H1 (cell line): ENCODE data around the gene MED10. TPM values are rescaled to one million over a fixed set of nuclear protein-coding genes. Genes with fewer than 3 reads are reported as not detected.

ENCODE experiments used
- CTCF ChIA-PET: fragments of 300-600 bp; sonication (Branson Sonifier 250); formaldehyde crosslinking; loops from one replicate; lab custom pipeline; 2021; ENCODE audit not compliant: partially characterized antibody; lab: Charles Lee
- POLR2A ChIA-PET: fragments of 300-600 bp; sonication (Branson Sonifier 250); formaldehyde crosslinking; loops from one replicate; lab custom pipeline; 2021; ENCODE audit warnings: inconsistent platforms; ENCODE audit not compliant: partially characterized antibody; lab: Charles Lee
- DNase-seq, 2 experiments: peaks; one replicate each; pipeline versions ENCODE4 v3.0.0 to v3.0.0-alpha.2; 2010 to 2022; ENCODE audit warnings: low spot score in 2 of 2, low read depth in 1 of 2, mixed read lengths in 1 of 2
- FAIRE-seq: peaks from 2 replicates; lab custom pipeline; 2011; peaks lifted over from hg19 to GRCh38; lab: Jason Lieb, UNC
- H2AFZ ChIP-seq: 2 replicates; pipeline ENCODE4 v1.8.1; 2012; ENCODE audit warnings: low read length, inconsistent platforms
- H2AK5ac ChIP-seq: 2 replicates; pipeline ENCODE4 v1.6.1; 2013; ENCODE audit warnings: low read depth, low read length
- H2BK120ac ChIP-seq: replicated peaks from 2 replicates; pipeline ENCODE3; 2013; ENCODE audit warnings: low read depth, low read length, inconsistent platforms
- H2BK12ac ChIP-seq: 2 replicates; pipeline ENCODE4 v1.6.1; 2013; ENCODE audit warnings: low read depth, low read length
- H2BK15ac ChIP-seq: 2 replicates; pipeline ENCODE4 v1.6.1; 2013; ENCODE audit warnings: low read length
- H2BK20ac ChIP-seq: 2 replicates; pipeline ENCODE4 v1.6.1; 2013; ENCODE audit warnings: low read length
- H2BK5ac ChIP-seq: 2 replicates; pipeline ENCODE4 v1.6.1; 2013; ENCODE audit warnings: low read depth, low read length
- H3K14ac ChIP-seq: 2 replicates; pipeline ENCODE4 v1.6.1; 2013; ENCODE audit warnings: inconsistent platforms; ENCODE audit not compliant: insufficient read length
- H3K18ac ChIP-seq: 2 replicates; pipeline ENCODE4 v1.6.1; 2013; ENCODE audit warnings: low read length; ENCODE audit errors: extremely low read depth
- H3K23ac ChIP-seq: 2 replicates; pipeline ENCODE4 v1.6.1; 2013; ENCODE audit warnings: inconsistent platforms; ENCODE audit not compliant: insufficient read length
- H3K23me2 ChIP-seq: 2 replicates; pipeline ENCODE4 v1.6.1; 2013; ENCODE audit warnings: low read depth, low read length
- H3K27ac ChIP-seq: 2 replicates; pipeline ENCODE4 v1.6.1; 2011; ENCODE audit warnings: low read depth, low read length, inconsistent platforms
- H3K27me3 ChIP-seq, 4 experiments: replicated peaks in 1 of 4; 1 replicate in 1 of 4; 2 replicates in 3 of 4; pipeline versions ENCODE4 v1.6.1 to v1.8.1; 2011 to 2013; ENCODE audit warnings: low read length in 3 of 4, mild to moderate bottlenecking in 3 of 4, inconsistent platforms in 2 of 4, mixed read lengths in 2 of 4, moderate library complexity in 1 of 4; ENCODE audit not compliant: control insufficient read depth in 3 of 4, insufficient read depth in 3 of 4; ENCODE audit errors: extremely low read depth in 1 of 4
- H3K36me3 ChIP-seq, 4 experiments: 2 replicates each; pipeline versions ENCODE4 v1.6.1 to v1.8.1; 2011 to 2013; ENCODE audit warnings: mild to moderate bottlenecking in 4 of 4, low read length in 3 of 4, moderate library complexity in 2 of 4, control low read depth in 1 of 4, inconsistent platforms in 1 of 4; ENCODE audit not compliant: insufficient read depth in 4 of 4, control insufficient read depth in 2 of 4
- H3K4ac ChIP-seq: replicated peaks from 2 replicates; pipeline ENCODE3; 2013; ENCODE audit warnings: low read length, low read depth, mixed read lengths, inconsistent platforms; ENCODE audit not compliant: insufficient read length
- H3K4me1 ChIP-seq, 4 experiments: replicated peaks in 1 of 4; 1 replicate in 1 of 4; 2 replicates in 3 of 4; pipeline versions ENCODE4 v1.6.1 to v1.8.1; 2011 to 2013; ENCODE audit warnings: low read length in 3 of 4, inconsistent platforms in 2 of 4, mixed read lengths in 1 of 4; ENCODE audit not compliant: insufficient read depth in 4 of 4, control insufficient read depth in 3 of 4
- H3K4me2 ChIP-seq, 2 experiments: 2 replicates each; pipeline versions ENCODE4 v1.6.1 to v1.8.1; 2011 to 2013; ENCODE audit warnings: low read depth in 2 of 2, low read length in 2 of 2, control low read depth in 1 of 2, inconsistent platforms in 1 of 2, mild to moderate bottlenecking in 1 of 2; ENCODE audit not compliant: insufficient read depth in 1 of 2
- H3K4me3 ChIP-seq, 4 experiments: fragments of 200-600, 300-600 bp in 1 of 4; sonication (generic), shearing (Covaris generic), sonication (Bioruptor Twin) in 1 of 4; 2 replicates each; pipeline versions ENCODE4 v1.5.1 to v1.8.1; 2011 to 2016; ENCODE audit warnings: low read length in 4 of 4, low read depth in 3 of 4, control low read depth in 2 of 4, inconsistent platforms in 2 of 4, mild to moderate bottlenecking in 2 of 4, mixed read lengths in 1 of 4, moderate library complexity in 1 of 4; ENCODE audit not compliant: insufficient read depth in 2 of 4; ENCODE audit errors: extremely low read depth in 1 of 4
- H3K56ac ChIP-seq: replicated peaks from 2 replicates; pipeline ENCODE3; 2013; ENCODE audit warnings: low read depth, mild to moderate bottlenecking, mixed read lengths, low read length, inconsistent platforms; ENCODE audit not compliant: insufficient read length
- H3K79me1 ChIP-seq: 2 replicates; pipeline ENCODE4 v1.6.1; 2013; ENCODE audit warnings: low read depth, low read length, control low read depth
- H3K79me2 ChIP-seq, 2 experiments: 2 replicates each; pipeline versions ENCODE4 v1.6.1 to v1.8.1; 2012 to 2013; ENCODE audit warnings: low read length in 2 of 2, mild to moderate bottlenecking in 2 of 2, inconsistent platforms in 1 of 2; ENCODE audit not compliant: insufficient read depth in 2 of 2, control insufficient read depth in 1 of 2
- H3K9ac ChIP-seq, 4 experiments: replicated peaks in 1 of 4; 1 replicate in 1 of 4; 2 replicates in 3 of 4; pipeline versions ENCODE4 v1.6.1 to v1.8.1; 2011 to 2013; ENCODE audit warnings: low read depth in 3 of 4, low read length in 3 of 4, control low read depth in 2 of 4, mild to moderate bottlenecking in 2 of 4, moderate library complexity in 2 of 4, inconsistent platforms in 1 of 4; ENCODE audit errors: extremely low read depth in 1 of 4
- H3K9me3 ChIP-seq, 2 experiments: 2 replicates each; pipeline versions ENCODE4 v1.6.1 to v1.8.1; 2012 to 2013; ENCODE audit warnings: mild to moderate bottlenecking in 2 of 2, moderate library complexity in 2 of 2, control low read depth in 1 of 2, inconsistent platforms in 1 of 2, low read depth in 1 of 2, low read length in 1 of 2, mixed read lengths in 1 of 2; ENCODE audit not compliant: insufficient read depth in 2 of 2
- H4K20me1 ChIP-seq, 2 experiments: replicated peaks in 1 of 2; 2 replicates each; pipeline versions ENCODE3 to v1.8.1; 2011 to 2013; ENCODE audit warnings: inconsistent platforms in 2 of 2, low read length in 2 of 2, mild to moderate bottlenecking in 1 of 2; ENCODE audit not compliant: insufficient read depth in 2 of 2, control insufficient read depth in 1 of 2
- H4K5ac ChIP-seq: 2 replicates; pipeline ENCODE4 v1.6.1; 2013; ENCODE audit warnings: low read length, low read depth, mixed read lengths, inconsistent platforms; ENCODE audit not compliant: insufficient read length
- H4K8ac ChIP-seq: 2 replicates; pipeline ENCODE4 v1.8.0; 2013; ENCODE audit warnings: mild to moderate bottlenecking, moderate library complexity, low read length, inconsistent platforms; ENCODE audit not compliant: insufficient read depth; ENCODE audit errors: extremely low read depth
- H4K91ac ChIP-seq: replicated peaks from 2 replicates; pipeline ENCODE3; 2013; ENCODE audit warnings: low read length, mixed read lengths, inconsistent platforms; ENCODE audit not compliant: insufficient read length
- BCL11A ChIP-seq, 2 experiments: IDR thresholded peaks; one replicate each; pipeline ENCODE4 v1.6.1; 2011; ENCODE audit warnings: low read depth in 2 of 2, low read length in 2 of 2, mild to moderate bottlenecking in 2 of 2
- CHD1 ChIP-seq: IDR thresholded peaks from 2 replicates; pipeline ENCODE4 v1.6.1; 2012; ENCODE audit warnings: low read depth, low read length, improper control_type of control experiment
- CREB1 ChIP-seq: IDR thresholded peaks from 2 replicates; pipeline ENCODE4 v1.6.1; 2012; ENCODE audit warnings: inconsistent platforms
- EGR1 ChIP-seq: IDR thresholded peaks from 2 replicates; pipeline ENCODE4 v1.6.1; 2011; ENCODE audit warnings: low read depth, low read length, borderline replicate concordance
- EP300 ChIP-seq, 2 experiments: IDR thresholded peaks; 1 replicate in 1 of 2; 2 replicates in 1 of 2; pipeline ENCODE4 v1.6.1; 2011 to 2012; ENCODE audit warnings: low read depth in 2 of 2, low read length in 2 of 2, mild to moderate bottlenecking in 2 of 2, borderline replicate concordance in 1 of 2, inconsistent platforms in 1 of 2, moderate library complexity in 1 of 2
- KDM4A ChIP-seq: IDR thresholded peaks from one replicate; pipeline ENCODE4 v1.7.1; 2012; ENCODE audit warnings: low read depth, mild to moderate bottlenecking, moderate library complexity, low read length, inconsistent platforms; ENCODE audit not compliant: severe bottlenecking
- MAFK ChIP-seq: IDR thresholded peaks from 2 replicates; pipeline ENCODE4 v1.6.1; 2012; ENCODE audit warnings: low read depth, mild to moderate bottlenecking, improper control_type of control experiment, low read length
- NRF1 ChIP-seq: IDR thresholded peaks from 2 replicates; pipeline ENCODE4 v1.6.1; 2011; ENCODE audit warnings: mild to moderate bottlenecking, low read depth, low read length, improper control_type of control experiment
- POLR2A ChIP-seq, 2 experiments: IDR thresholded peaks; 1 replicate in 1 of 2; 2 replicates in 1 of 2; pipeline ENCODE4 v1.6.1; 2011; ENCODE audit warnings: low read depth in 2 of 2, low read length in 2 of 2, mild to moderate bottlenecking in 2 of 2; ENCODE audit errors: control extremely low read depth in 1 of 2
- RAD21 ChIP-seq, 2 experiments: IDR thresholded peaks in 1 of 2; conservative IDR thresholded peaks in 1 of 2; 2 replicates each; pipeline ENCODE4 v1.6.1; 2011; ENCODE audit warnings: low read depth in 2 of 2, low read length in 2 of 2, improper control_type of control experiment in 1 of 2, inconsistent platforms in 1 of 2, mild to moderate bottlenecking in 1 of 2, moderate library complexity in 1 of 2
- SIN3A ChIP-seq, 2 experiments: IDR thresholded peaks in 1 of 2; conservative IDR thresholded peaks in 1 of 2; 2 replicates each; pipeline ENCODE4 v1.6.1; 2011 to 2012; ENCODE audit warnings: low read length in 2 of 2, improper control_type of control experiment in 1 of 2, low read depth in 1 of 2, mild to moderate bottlenecking in 1 of 2
- SUZ12 ChIP-seq: fragments of 200-600 bp; sonication (generic); IDR thresholded peaks from 2 replicates; pipeline ENCODE4 v1.6.1; 2012; ENCODE audit warnings: mild to moderate bottlenecking, inconsistent platforms, low read length, moderate library complexity, mixed read lengths
- TAF1 ChIP-seq: IDR thresholded peaks from 2 replicates; pipeline ENCODE4 v1.6.1; 2011; ENCODE audit warnings: mild to moderate bottlenecking, low read depth, low read length
- ZNF274 ChIP-seq: IDR thresholded peaks from 2 replicates; pipeline ENCODE4 v1.7.0; 2012; ENCODE audit warnings: low read length, borderline replicate concordance; ENCODE audit errors: extremely low read depth
- whole genome bisulfite sequencing, 2 experiments: shearing (Covaris generic) in 1 of 2; methylation state at CpG; one replicate each; pipeline versions ENCODE4 v1.1.6 to v1.1.7; 2013 to 2015; ENCODE audit warnings: low lambda C conversion rate in 2 of 2, mixed read lengths in 2 of 2, inconsistent platforms in 1 of 2, low coverage in 1 of 2, missing lambda C conversion rate in 1 of 2; ENCODE audit not compliant: insufficient replicate concordance in 2 of 2, insufficient coverage in 1 of 2, insufficient read length in 1 of 2; ENCODE audit errors: extremely low coverage in 1 of 2, missing lambda C conversion rate in 1 of 2; 5-methylcytosine and 5-hydroxymethylcytosine counted together
- polyA plus RNA-seq, 7 experiments: library from polyadenylated mRNA; depleted of rRNA in 3 of 7; stranded (reverse) in 5 of 7; unstranded in 2 of 7; fragments of >200 nt in 5 of 7; fragments of 200-250 nt in 2 of 7; gene quantifications; 1 replicate in 5 of 7; 2 replicates in 1 of 7; 4 replicates in 1 of 7; pipeline versions ENCODE4 v1.2.1 to v1.2.3, GENCODE V29; 2011 to 2013; ENCODE audit warnings: missing spikeins in 2 of 7, mixed read lengths in 2 of 7
- total RNA-seq: library from RNA; stranded (reverse); fragmentation: NEBNext Ultra II Directional; extraction: Animal tissue kit (Norgen Biotek cat#: 25700); gene quantifications from 2 replicates; pipeline ENCODE4 v1.2.1, GENCODE V29; 2021

MED10 gene
- total and polyA plus RNA-seq, 2 of the 8 experiments (the other 6 are each of a cell fraction or from before 2014, with no cell fraction given) = 20.1 to 23.2 TPM

DNA sequence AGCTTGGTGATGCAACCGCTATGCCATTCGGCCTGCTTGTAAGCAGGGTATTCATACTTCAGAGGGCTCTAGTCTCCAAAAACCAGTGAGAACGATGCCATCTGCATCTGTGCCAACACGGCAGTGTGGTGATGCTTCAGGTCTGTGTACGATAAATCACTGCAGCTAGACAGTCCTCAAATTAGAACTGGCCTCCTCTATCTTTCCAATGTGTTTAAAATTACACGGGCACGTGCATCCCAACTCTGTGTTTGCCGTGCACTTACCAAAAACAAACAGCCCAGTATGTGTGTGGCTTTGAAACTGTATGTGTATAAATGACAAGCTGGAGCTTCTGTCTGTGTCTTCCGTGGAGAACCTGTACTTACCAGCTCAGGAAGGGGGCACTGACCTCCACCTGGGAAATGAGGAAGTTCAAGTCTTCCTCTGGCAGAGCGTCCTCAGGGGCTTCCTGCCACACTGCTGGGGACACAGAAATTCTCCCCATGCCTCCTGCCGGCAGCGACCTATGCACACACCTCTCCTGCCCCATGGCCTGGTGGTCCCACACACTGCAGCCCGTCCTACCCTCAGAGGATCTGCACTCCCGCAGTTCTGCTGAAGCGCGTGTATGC is 12.3 kb downstream of the MED10 start:
- Histone ChIP-seq H3K56ac (no peak overlapping the region), H4K8ac (no peak overlapping the region), H3K4me2 (no peak overlapping the region), H4K91ac (no peak overlapping the region), H2BK15ac (no peak overlapping the region), H4K20me1 (no peaks in the 10 kb centered on the region), H4K5ac (no peak overlapping the region), H3K23ac (no peak overlapping the region), H3K79me2 (no peaks in the 10 kb centered on the region), H2BK20ac (no peak overlapping the region), H3K79me1 (no peaks in the 10 kb centered on the region), H3K4ac (no peak overlapping the region), H3K14ac (no peak overlapping the region), H3K27ac (no peak overlapping the region), H3K9me3 (no peaks in the 10 kb centered on the region), H3K23me2 (no peaks in the 10 kb centered on the region), H2AFZ (no peak overlapping the region), H3K4me1 (no peaks in the 10 kb centered on the region), H3K27me3 (no peaks in the 10 kb centered on the region), H3K4me3 (no peak overlapping the region), H2BK5ac (no peak overlapping the region), H3K18ac (no peak overlapping the region), H2BK12ac (no peak overlapping the region), H3K36me3 (peaks cover 0 to 5% (median 4%) of the 10 kb centered on the region in 4 experiments; a peak in 5 of 8 replicates), H2BK120ac (no peak overlapping the region), H3K9ac (no peak overlapping the region), H2AK5ac (no peak overlapping the region)
- POLR2A ChIA-PET = no interaction called here
- 88% methylated on average over 16 of the region's 16 CpGs; no CpG with 5 or more reads in 1 of the 2 experiments for WGBS, 2 experiments
- CTCF ChIA-PET = no interaction called here
- FAIRE-seq (no peak), DNase-seq (no peak)
- TF ChIP-seq EGR1 (no peak), TAF1 (no peak), CHD1 (no peak), CREB1 (no peak), KDM4A (no peak), ZNF274 (no peak), RAD21 (IDR thresholded peaks at IDR 0.05 in 1 of 2, conservative IDR thresholded peaks at IDR 0.05 in 1 of 2; ENCODE audit: low read depth in 2 of 2, low read length in 2 of 2) (no peak), EP300 (IDR thresholded peaks at IDR 0.05; ENCODE audit: borderline replicate concordance in 1 of 2, low read depth in 2 of 2, low read length in 2 of 2) (no peak), SUZ12 (no peak), NRF1 (no peak), SIN3A (conservative IDR thresholded peaks at IDR 0.05 in 1 of 2, IDR thresholded peaks at IDR 0.05 in 1 of 2; ENCODE audit: low read depth in 1 of 2, low read length in 2 of 2) (no peak), MAFK (no peak), POLR2A (IDR thresholded peaks at IDR 0.05; ENCODE audit: control extremely low read depth in 1 of 2, low read depth in 2 of 2, low read length in 2 of 2) (no peak), BCL11A (IDR thresholded peaks at IDR 0.05; ENCODE audit: low read depth in 2 of 2, low read length in 2 of 2) (no peak)
